MCF 10A (cell line): ENCODE results near the gene PRRX2. TPM values are rescaled to one million over a fixed set of nuclear protein-coding genes. Genes with fewer than 3 reads are reported as not detected.

Experiments used
- BruUV-seq: library from RNA; stranded (reverse); fragments of 400-500 nt; replicated peaks from 2 replicates; lab custom pipeline; 2021; lab: Mats Ljungman, UMichigan
- CTCF ChIA-PET: fragments of 300-600 bp; sonication (Branson Sonifier 250); formaldehyde crosslinking; extraction: SDS; loops from one replicate; lab custom pipeline; 2021; ENCODE audit warnings: antibody characterized with exemption, inconsistent platforms; lab: Yijun Ruan, JAX
- POLR2A ChIA-PET: fragments of 300-600, 350-650 bp; sonication (Branson Sonifier 250); formaldehyde crosslinking; extraction: SDS; loops from one replicate; lab custom pipeline; 2020; ENCODE audit warnings: antibody characterized with exemption, inconsistent platforms; lab: Yijun Ruan, JAX
- DNase-seq: peaks from one replicate; pipeline ENCODE4 v3.0.0-alpha.2; 2018; ENCODE audit not compliant: unreplicated experiment
- H3K27ac Mint-ChIP-seq: one replicate; pipeline ENCODE4 v1.8.0; 2022; ENCODE audit warnings: mild to moderate bottlenecking, low read depth, mixed read lengths; ENCODE audit not compliant: unreplicated experiment
- H3K27me3 Mint-ChIP-seq: one replicate; pipeline ENCODE4 v1.8.0; 2022; ENCODE audit warnings: mixed read lengths; ENCODE audit not compliant: insufficient read depth, unreplicated experiment
- H3K36me3 Mint-ChIP-seq: one replicate; pipeline ENCODE4 v1.8.0; 2022; ENCODE audit warnings: mild to moderate bottlenecking, moderate library complexity, mixed read lengths; ENCODE audit not compliant: insufficient read depth, unreplicated experiment
- H3K4me1 Mint-ChIP-seq: one replicate; pipeline ENCODE4 v1.8.0; 2022; ENCODE audit warnings: mixed read lengths; ENCODE audit not compliant: insufficient read depth, unreplicated experiment
- H3K4me3 Mint-ChIP-seq: one replicate; pipeline ENCODE4 v1.8.0; 2022; ENCODE audit warnings: mild to moderate bottlenecking, moderate library complexity, mixed read lengths; ENCODE audit not compliant: unreplicated experiment
- H3K9me3 Mint-ChIP-seq: one replicate; pipeline ENCODE4 v1.8.0; 2022; ENCODE audit warnings: mixed read lengths; ENCODE audit not compliant: unreplicated experiment
- intact Hi-C: fragments of 100-400 bp; cut with micrococcal nuclease; formaldehyde crosslinking; loops from 2 replicates; pipeline ENCODE4 v1.14.1; 2022
- total RNA-seq: library from RNA; stranded (reverse); gene quantifications from 2 replicates; pipeline ENCODE4 v1.2.3, GENCODE V29; 2022
- TF ChIP-seq, protein P1 (sequence below): fragments of 200-600 bp; IDR thresholded peaks from one replicate; pipeline ENCODE4 v1.8.0; 2022; ENCODE audit warnings: antibody characterized with exemption, mild to moderate bottlenecking; ENCODE audit not compliant: unreplicated experiment

Gene PRRX2
- total RNA-seq, 1 experiment from 2014 or later, result not detected

DNA sequence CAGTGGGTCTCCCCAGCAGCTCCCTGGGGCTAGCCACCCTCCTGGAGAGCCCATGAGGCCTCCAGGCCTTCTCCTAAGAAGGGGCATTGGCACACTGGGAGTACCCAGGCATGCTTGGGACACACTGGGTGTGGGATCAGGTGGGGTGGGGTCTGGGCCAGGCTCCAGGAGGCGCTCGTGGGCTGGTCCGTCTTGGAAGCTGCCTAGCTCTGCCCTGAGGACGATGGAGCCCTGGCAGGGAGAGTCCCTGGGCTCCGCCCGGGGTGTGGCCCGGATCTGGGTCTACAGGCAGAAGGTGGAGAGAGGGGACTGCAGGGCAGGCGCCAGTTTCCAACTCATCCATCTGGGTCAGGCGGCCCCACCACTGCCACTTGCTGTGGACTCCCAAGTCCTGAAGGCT lies 2.4 kb downstream of the PRRX2 start:
- no peak overlapping the region for H3K4me3 Mint-ChIP-seq
- TF ChIP-seq, protein P1, sequence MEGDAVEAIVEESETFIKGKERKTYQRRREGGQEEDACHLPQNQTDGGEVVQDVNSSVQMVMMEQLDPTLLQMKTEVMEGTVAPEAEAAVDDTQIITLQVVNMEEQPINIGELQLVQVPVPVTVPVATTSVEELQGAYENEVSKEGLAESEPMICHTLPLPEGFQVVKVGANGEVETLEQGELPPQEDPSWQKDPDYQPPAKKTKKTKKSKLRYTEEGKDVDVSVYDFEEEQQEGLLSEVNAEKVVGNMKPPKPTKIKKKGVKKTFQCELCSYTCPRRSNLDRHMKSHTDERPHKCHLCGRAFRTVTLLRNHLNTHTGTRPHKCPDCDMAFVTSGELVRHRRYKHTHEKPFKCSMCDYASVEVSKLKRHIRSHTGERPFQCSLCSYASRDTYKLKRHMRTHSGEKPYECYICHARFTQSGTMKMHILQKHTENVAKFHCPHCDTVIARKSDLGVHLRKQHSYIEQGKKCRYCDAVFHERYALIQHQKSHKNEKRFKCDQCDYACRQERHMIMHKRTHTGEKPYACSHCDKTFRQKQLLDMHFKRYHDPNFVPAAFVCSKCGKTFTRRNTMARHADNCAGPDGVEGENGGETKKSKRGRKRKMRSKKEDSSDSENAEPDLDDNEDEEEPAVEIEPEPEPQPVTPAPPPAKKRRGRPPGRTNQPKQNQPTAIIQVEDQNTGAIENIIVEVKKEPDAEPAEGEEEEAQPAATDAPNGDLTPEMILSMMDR, result no peak
- H3K4me1 Mint-ChIP-seq, result no peaks in the 10 kb centered on the region
- H3K36me3 Mint-ChIP-seq, result no peaks in the 10 kb centered on the region
- no TSS peak for BruUV-seq
- intact Hi-C loops, result no loop called here
- ChIA-PET POLR2A (no interaction called here), CTCF (interaction anchor here (0.6 kb wide), 1 partner anchor 58 kb away, joined by 6 read pairs; no protein-coding TSS in a partner anchor)
- H3K9me3 Mint-ChIP-seq, result no peaks in the 10 kb centered on the region
- no peak overlapping the region for H3K27ac Mint-ChIP-seq
- H3K27me3 Mint-ChIP-seq, result peaks cover 19% of the 10 kb centered on the region
- DNase-seq, result no peak

DNA sequence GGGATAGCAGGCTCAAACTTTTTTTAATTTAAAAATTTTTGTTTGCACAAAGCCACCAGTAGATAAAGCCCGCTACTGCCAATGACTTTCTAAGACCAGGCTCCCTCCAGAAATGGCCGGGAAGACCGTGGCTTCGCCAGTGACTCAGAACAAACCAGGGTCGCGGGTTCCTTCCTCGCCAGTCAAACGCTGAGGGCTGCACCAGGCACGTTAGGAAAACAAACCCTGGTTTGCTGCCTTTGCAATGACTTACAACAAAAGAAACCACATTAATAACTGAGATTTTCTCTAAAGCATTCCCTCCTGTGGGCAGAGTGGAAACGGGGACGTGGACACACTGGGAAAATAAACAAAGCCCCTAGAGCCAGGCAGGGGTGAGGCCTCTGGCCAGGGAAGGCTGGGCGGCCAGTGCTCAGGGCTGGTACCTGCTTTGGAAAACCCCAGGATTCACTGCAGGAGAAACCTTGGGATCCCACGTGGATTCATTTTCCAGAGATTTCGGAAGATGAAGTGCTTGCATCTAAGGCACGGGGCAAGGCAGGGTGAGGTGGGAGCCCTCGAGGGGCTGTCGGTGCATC lies 3.8 kb downstream of the PRRX2 start:
- TF ChIP-seq, protein P1, result no peak
- ChIA-PET CTCF (no interaction called here), POLR2A (no interaction called here)
- Mint-ChIP-seq H3K27me3 (peaks cover 26% of the 10 kb centered on the region), H3K4me3 (no peak overlapping the region), H3K27ac (no peak overlapping the region), H3K9me3 (no peaks in the 10 kb centered on the region), H3K36me3 (no peaks in the 10 kb centered on the region), H3K4me1 (no peaks in the 10 kb centered on the region)
- intact Hi-C loops, result no loop called here
- BruUV-seq, result no TSS peak
- DNase-seq, result no peak

DNA sequence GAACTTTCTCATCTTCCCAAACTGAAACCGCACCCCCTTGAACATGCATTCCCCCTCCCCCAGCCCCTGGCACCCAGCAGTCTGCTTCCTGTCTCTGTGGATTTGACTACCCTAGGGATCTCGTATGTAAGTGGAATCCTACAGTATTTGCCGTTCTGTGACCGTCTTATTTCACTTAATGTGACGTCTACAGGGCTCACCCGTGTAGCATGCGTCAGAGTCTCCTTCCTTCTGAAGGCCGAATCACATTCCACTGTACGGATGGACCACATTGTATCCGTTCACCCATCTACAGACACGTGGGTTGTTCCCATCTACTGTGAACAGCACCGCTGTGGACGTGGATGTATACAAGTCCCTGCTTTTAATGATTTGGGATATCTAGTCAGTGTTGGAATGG lies 4.5 kb downstream of the PRRX2 start:
- H3K9me3 Mint-ChIP-seq, result no peaks in the 10 kb centered on the region
- intact Hi-C loops, result no loop called here
- H3K27me3 Mint-ChIP-seq, result peaks cover 25% of the 10 kb centered on the region
- ChIA-PET POLR2A (no interaction called here), CTCF (interaction anchor here (0.7 kb wide), 1 partner anchor 348 kb away, joined by 4 read pairs; no protein-coding TSS in a partner anchor)
- H3K4me3 Mint-ChIP-seq, result no peak overlapping the region
- BruUV-seq, result no TSS peak
- TF ChIP-seq, protein P1, result no peak
- H3K36me3 Mint-ChIP-seq, result no peaks in the 10 kb centered on the region
- H3K27ac Mint-ChIP-seq, result no peak overlapping the region
- H3K4me1 Mint-ChIP-seq, result no peaks in the 10 kb centered on the region
- no peak for DNase-seq

DNA sequence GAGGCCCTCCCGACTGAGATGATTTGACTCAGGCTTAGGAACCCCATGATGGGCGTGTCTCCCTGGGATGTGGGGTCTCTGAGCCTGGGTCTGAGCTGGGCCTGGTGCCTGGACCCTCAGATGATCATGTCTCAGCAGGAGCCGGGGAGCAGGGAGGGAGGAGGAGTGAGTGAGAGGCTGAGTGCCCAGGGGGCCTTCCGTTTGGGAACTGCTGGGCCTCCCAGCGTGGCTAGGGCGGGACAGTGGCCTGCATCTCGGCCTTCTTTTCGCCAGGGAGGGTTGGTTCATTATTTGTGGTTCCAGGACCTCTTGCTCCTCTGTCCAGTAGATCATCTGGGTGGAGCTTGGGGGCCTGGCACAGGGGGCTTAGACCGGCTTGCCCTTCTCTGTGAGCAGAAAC lies 5.6 kb downstream of the PRRX2 start:
- TF ChIP-seq, protein P1, result no peak
- H3K27me3 Mint-ChIP-seq, result peaks cover 28% of the 10 kb centered on the region
- no peaks in the 10 kb centered on the region for H3K4me1 Mint-ChIP-seq
- CTCF ChIA-PET, result no interaction called here
- DNase-seq, result no peak
- no peak overlapping the region for H3K27ac Mint-ChIP-seq
- no peaks in the 10 kb centered on the region for H3K36me3 Mint-ChIP-seq
- POLR2A ChIA-PET, result no interaction called here
- H3K4me3 Mint-ChIP-seq, result no peak overlapping the region
- intact Hi-C loops, result no loop called here
- no peaks in the 10 kb centered on the region for H3K9me3 Mint-ChIP-seq
- BruUV-seq, result no TSS peak
